ENCODE measurements around the gene SLC15A3.

SLC15A3 gene

GRCh38 chr11:60914633-60915247 lies 37.2 kb downstream of the SLC15A3 start:
- no peak overlapping the region for H3K18ac ChIP-seq (ENCODE audit: low read length)
- no peak overlapping the region for H4K5ac ChIP-seq (ENCODE audit: low read length)
- peaks cover 9% of the 10 kb centered on the region for H3K79me2 ChIP-seq (ENCODE audit: control insufficient read depth, insufficient read depth, low read length)
- no peaks in the 10 kb centered on the region for H3K27me3 ChIP-seq (ENCODE audit: insufficient read depth, low read length, poor library complexity)
- no peak overlapping the region for H2AK5ac ChIP-seq (ENCODE audit: low read length)
- DNase-seq = peak; percentile 35
- WGBS (ENCODE audit: extremely low coverage, insufficient coverage, low lambda C conversion rate) = no CpG with 5 or more reads among the region's 31 CpGs
- peak overlapping the region; percentile 61 for H3K4me3 ChIP-seq (ENCODE audit: low read length)
- no peak overlapping the region for H4K8ac ChIP-seq (ENCODE audit: low read depth, low read length)
- peak overlapping the region; percentile 74 for H3K4me2 ChIP-seq (ENCODE audit: low read length)
- no peak overlapping the region for H3K4ac ChIP-seq (ENCODE audit: low read depth, low read length)
- H2BK120ac ChIP-seq (ENCODE audit: low read depth, low read length) = no peak overlapping the region
- peaks cover 10% of the 10 kb centered on the region for H3K79me1 ChIP-seq (ENCODE audit: low read length)
- H3K27ac ChIP-seq (ENCODE audit: low read depth, low read length) = no peak overlapping the region
- no peak overlapping the region for H3K23ac ChIP-seq (ENCODE audit: low read length)
- no peaks in the 10 kb centered on the region for H3K36me3 ChIP-seq (ENCODE audit: control insufficient read depth, insufficient read depth, low read length)
- H2BK15ac ChIP-seq (replicated peaks; ENCODE audit: low read depth) = no peak overlapping the region
- H3K56ac ChIP-seq (ENCODE audit: low read length) = peak overlapping the region; percentile 94
- no peak overlapping the region for H2BK5ac ChIP-seq (ENCODE audit: low read length)
- H3K4me1 ChIP-seq (ENCODE audit: control insufficient read depth, low read depth, low read length) = peaks cover 15% of the 10 kb centered on the region
- H3K9ac ChIP-seq (ENCODE audit: low read length) = peak overlapping the region; percentile 69

DNA sequence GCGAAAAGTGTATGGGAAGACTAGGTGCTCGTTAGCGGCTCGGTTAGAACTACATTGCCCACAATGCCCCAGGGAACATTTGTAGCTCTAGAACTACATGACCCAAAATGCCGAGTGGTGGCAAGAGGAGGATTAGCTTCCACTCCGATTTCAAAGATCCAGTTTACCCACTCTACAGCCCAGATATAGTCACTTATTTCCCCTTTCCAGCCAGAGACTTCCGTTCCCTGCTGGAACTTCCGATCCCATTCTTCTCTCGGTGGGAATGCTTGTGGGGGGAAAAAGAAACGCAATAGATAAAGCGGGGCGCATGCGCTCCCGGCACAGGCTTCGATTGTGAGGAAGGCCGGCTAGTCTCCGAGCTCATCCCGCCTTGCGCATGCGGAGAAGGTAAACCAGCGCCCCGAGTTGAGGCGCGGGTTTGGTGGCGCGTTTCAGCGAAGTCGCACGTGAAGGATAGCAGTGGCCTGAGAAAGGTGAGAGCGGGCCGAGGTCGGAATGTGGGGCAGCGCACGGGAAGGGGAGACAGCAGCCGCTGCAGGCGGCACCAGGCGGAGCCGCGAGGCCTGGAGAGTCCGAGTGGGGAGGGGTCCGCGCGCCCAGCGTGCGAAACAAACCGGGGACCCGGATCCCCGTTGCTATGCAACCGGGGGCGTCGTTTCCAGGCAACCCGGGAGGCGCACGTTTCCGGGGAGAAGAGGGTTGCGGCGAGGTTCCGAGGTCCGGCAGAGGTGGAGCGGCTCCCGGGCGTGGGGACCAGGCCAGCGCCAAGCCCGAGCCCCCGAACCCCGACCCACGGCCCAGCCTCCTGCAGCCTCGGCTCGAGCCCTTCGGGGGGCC lies 38.0 kb downstream of the SLC15A3 start, which contains the start of gene TMEM109:
TMEM109 (plus strand) TSS at position 366 of the 840 bp plus-strand sequence. CDS start 5,536 bp downstream, outside the sequence.
- Histone ChIP-seq H2BK15ac (replicated peaks; ENCODE audit: low read depth) (no peak within 1 kb of the TSS), H2AK5ac (ENCODE audit: low read length) (no peak within 1 kb of the TSS), H3K79me1 (ENCODE audit: low read length) (peaks cover 6% of the 10 kb centered on the region), H3K4me1 (ENCODE audit: control insufficient read depth, low read depth, low read length) (peaks cover 15% of the 10 kb centered on the region), H2BK5ac (ENCODE audit: low read length) (no peak within 1 kb of the TSS), H3K4me3 (ENCODE audit: low read length) (peak within 1 kb of the TSS; percentile 61), H3K27ac (ENCODE audit: low read depth, low read length) (peak within 1 kb of the TSS; percentile 86), H2BK120ac (ENCODE audit: low read depth, low read length) (no peak within 1 kb of the TSS), H3K9ac (ENCODE audit: low read length) (peak within 1 kb of the TSS; percentile 69), H3K4ac (ENCODE audit: low read depth, low read length) (no peak within 1 kb of the TSS), H4K5ac (ENCODE audit: low read length) (no peak within 1 kb of the TSS), H3K36me3 (ENCODE audit: control insufficient read depth, insufficient read depth, low read length) (no peaks in the 10 kb centered on the region), H3K79me2 (ENCODE audit: control insufficient read depth, insufficient read depth, low read length) (peaks cover 9% of the 10 kb centered on the region), H3K4me2 (ENCODE audit: low read length) (peak within 1 kb of the TSS; percentile 74), H3K56ac (ENCODE audit: low read length) (peak within 1 kb of the TSS; percentile 94), H4K8ac (ENCODE audit: low read depth, low read length) (no peak within 1 kb of the TSS), H3K27me3 (ENCODE audit: insufficient read depth, low read length, poor library complexity) (no peaks in the 10 kb centered on the region), H3K18ac (ENCODE audit: low read length) (peak within 1 kb of the TSS; percentile 44), H3K23ac (ENCODE audit: low read length) (no peak within 1 kb of the TSS)
- WGBS (ENCODE audit: extremely low coverage, insufficient coverage, low lambda C conversion rate) = no CpG with 5 or more reads among the region's 70 CpGs
- peak; percentile 95 for DNase-seq

DNA sequence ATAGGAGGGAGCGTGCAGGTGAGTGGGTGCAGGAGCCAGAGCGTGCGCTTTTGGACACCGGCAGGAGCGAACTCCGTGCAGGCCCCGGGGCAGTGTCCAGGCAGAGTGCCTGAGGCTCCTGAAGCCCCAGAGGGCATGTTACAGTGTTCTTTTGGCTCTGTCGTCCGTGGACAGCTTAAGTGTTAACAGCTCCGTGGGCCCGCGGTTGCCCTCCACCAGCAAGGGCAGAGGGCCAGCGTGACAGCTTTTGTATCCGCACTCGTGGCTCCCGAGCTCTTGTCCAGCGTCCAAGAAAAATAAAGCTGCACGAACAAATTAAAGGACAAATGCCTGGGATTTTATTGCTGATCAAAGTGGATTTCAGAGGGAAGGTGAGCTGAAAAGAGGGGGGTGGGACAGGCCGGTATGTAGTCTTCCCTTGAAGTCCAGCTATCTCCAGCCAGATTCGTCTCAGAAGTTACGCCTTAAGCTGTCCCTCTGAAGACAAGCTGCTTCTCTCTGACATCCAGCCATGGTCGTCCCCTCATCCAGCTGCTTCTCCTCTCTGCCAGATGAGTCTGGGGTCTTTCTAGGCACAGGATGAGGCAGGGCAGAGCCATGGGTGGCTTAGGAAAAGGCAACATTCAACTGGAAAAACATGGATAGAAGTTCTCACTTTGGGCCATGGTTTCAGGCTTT lies 39.0 kb downstream of the SLC15A3 start:
- Histone ChIP-seq H3K27me3 (ENCODE audit: insufficient read depth, low read length, poor library complexity) (no peaks in the 10 kb centered on the region), H3K4ac (ENCODE audit: low read depth, low read length) (no peak overlapping the region), H2AK5ac (ENCODE audit: low read length) (no peak overlapping the region), H3K18ac (ENCODE audit: low read length) (peak overlapping the region; percentile 44), H2BK120ac (ENCODE audit: low read depth, low read length) (no peak overlapping the region), H2BK5ac (ENCODE audit: low read length) (no peak overlapping the region), H4K5ac (ENCODE audit: low read length) (no peak overlapping the region), H3K23ac (ENCODE audit: low read length) (no peak overlapping the region), H3K27ac (ENCODE audit: low read depth, low read length) (peak overlapping the region; percentile 12), H3K36me3 (ENCODE audit: control insufficient read depth, insufficient read depth, low read length) (no peaks in the 10 kb centered on the region), H3K4me1 (ENCODE audit: control insufficient read depth, low read depth, low read length) (peaks cover 9% of the 10 kb centered on the region), H3K9ac (ENCODE audit: low read length) (peak overlapping the region; percentile 69), H3K79me1 (ENCODE audit: low read length) (peaks cover 6% of the 10 kb centered on the region), H3K4me2 (ENCODE audit: low read length) (no peak overlapping the region), H3K56ac (ENCODE audit: low read length) (peak overlapping the region; percentile 94), H3K4me3 (ENCODE audit: low read length) (no peak overlapping the region), H3K79me2 (ENCODE audit: control insufficient read depth, insufficient read depth, low read length) (peaks cover 9% of the 10 kb centered on the region), H2BK15ac (replicated peaks; ENCODE audit: low read depth) (no peak overlapping the region), H4K8ac (ENCODE audit: low read depth, low read length) (no peak overlapping the region)
- DNase-seq = no peak
- WGBS (ENCODE audit: extremely low coverage, insufficient coverage, low lambda C conversion rate) = no CpG with 5 or more reads among the region's 22 CpGs

DNA sequence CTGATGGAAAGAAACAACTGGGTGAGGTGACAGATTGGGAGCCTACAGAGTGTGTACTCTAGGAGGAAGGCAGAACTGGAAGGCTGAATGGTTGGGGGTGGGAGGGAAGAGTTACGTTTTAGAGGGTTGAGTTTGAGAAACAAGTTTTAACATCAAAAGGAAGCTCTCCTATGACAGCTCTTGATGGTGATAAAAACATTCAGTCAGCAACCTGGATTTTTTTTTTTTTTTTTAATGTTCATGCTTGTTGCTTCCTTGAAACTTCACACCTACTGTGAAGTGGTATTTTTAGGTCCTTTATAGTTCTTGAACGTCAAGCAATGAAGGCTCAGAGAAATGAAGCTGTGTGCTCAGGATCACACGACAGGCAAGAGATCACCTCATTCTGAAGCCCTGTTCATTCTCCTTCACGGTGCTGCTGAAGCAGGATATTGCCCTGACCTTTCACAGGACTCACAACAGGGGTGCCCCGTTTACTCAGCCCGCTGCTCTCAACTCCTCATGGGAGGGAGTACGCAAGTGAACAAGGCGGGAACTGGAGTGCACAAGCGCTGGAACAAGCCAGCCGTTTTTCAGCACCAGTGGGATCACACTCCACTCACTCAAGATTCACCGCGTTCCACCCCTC lies 39.6 kb downstream of the SLC15A3 start:
- no peak overlapping the region for H3K27ac ChIP-seq (ENCODE audit: low read depth, low read length)
- H3K36me3 ChIP-seq (ENCODE audit: control insufficient read depth, insufficient read depth, low read length) = no peaks in the 10 kb centered on the region
- H3K23ac ChIP-seq (ENCODE audit: low read length) = no peak overlapping the region
- no peak overlapping the region for H2BK120ac ChIP-seq (ENCODE audit: low read depth, low read length)
- no peak overlapping the region for H2BK15ac ChIP-seq (replicated peaks; ENCODE audit: low read depth)
- H3K56ac ChIP-seq (ENCODE audit: low read length) = peak overlapping the region; percentile 62
- H3K4ac ChIP-seq (ENCODE audit: low read depth, low read length) = no peak overlapping the region
- no peak overlapping the region for H3K9ac ChIP-seq (ENCODE audit: low read length)
- peaks cover 8% of the 10 kb centered on the region for H3K79me2 ChIP-seq (ENCODE audit: control insufficient read depth, insufficient read depth, low read length)
- WGBS (ENCODE audit: extremely low coverage, insufficient coverage, low lambda C conversion rate) = no CpG with 5 or more reads among the region's 12 CpGs
- no peak overlapping the region for H4K5ac ChIP-seq (ENCODE audit: low read length)
- peaks cover 5% of the 10 kb centered on the region for H3K79me1 ChIP-seq (ENCODE audit: low read length)
- H2AK5ac ChIP-seq (ENCODE audit: low read length) = no peak overlapping the region
- H3K4me2 ChIP-seq (ENCODE audit: low read length) = no peak overlapping the region
- H3K4me1 ChIP-seq (ENCODE audit: control insufficient read depth, low read depth, low read length) = peaks cover 7% of the 10 kb centered on the region
- H2BK5ac ChIP-seq (ENCODE audit: low read length) = no peak overlapping the region
- no peak overlapping the region for H4K8ac ChIP-seq (ENCODE audit: low read depth, low read length)
- H3K27me3 ChIP-seq (ENCODE audit: insufficient read depth, low read length, poor library complexity) = no peaks in the 10 kb centered on the region
- no peak overlapping the region for H3K4me3 ChIP-seq (ENCODE audit: low read length)
- DNase-seq = no peak
- H3K18ac ChIP-seq (ENCODE audit: low read length) = no peak overlapping the region

GRCh38 chr11:60910711-60911380 lies 41.1 kb downstream of the SLC15A3 start:
- Histone ChIP-seq H3K23ac (ENCODE audit: low read length) (no peak overlapping the region), H3K36me3 (ENCODE audit: control insufficient read depth, insufficient read depth, low read length) (no peaks in the 10 kb centered on the region), H3K56ac (ENCODE audit: low read length) (no peak overlapping the region), H3K79me1 (ENCODE audit: low read length) (no peaks in the 10 kb centered on the region), H2AK5ac (ENCODE audit: low read length) (no peak overlapping the region), H2BK5ac (ENCODE audit: low read length) (no peak overlapping the region), H4K8ac (ENCODE audit: low read depth, low read length) (no peak overlapping the region), H2BK120ac (ENCODE audit: low read depth, low read length) (no peak overlapping the region), H4K5ac (ENCODE audit: low read length) (no peak overlapping the region), H3K4me3 (ENCODE audit: low read length) (no peak overlapping the region), H3K4me2 (ENCODE audit: low read length) (no peak overlapping the region), H3K79me2 (ENCODE audit: control insufficient read depth, insufficient read depth, low read length) (peaks cover 3% of the 10 kb centered on the region), H2BK15ac (replicated peaks; ENCODE audit: low read depth) (no peak overlapping the region), H3K18ac (ENCODE audit: low read length) (no peak overlapping the region), H3K4ac (ENCODE audit: low read depth, low read length) (no peak overlapping the region), H3K27ac (ENCODE audit: low read depth, low read length) (no peak overlapping the region), H3K27me3 (ENCODE audit: insufficient read depth, low read length, poor library complexity) (no peaks in the 10 kb centered on the region), H3K9ac (ENCODE audit: low read length) (no peak overlapping the region), H3K4me1 (ENCODE audit: control insufficient read depth, low read depth, low read length) (peaks cover 3% of the 10 kb centered on the region)
- WGBS (ENCODE audit: extremely low coverage, insufficient coverage, low lambda C conversion rate) = no CpG with 5 or more reads among the region's 5 CpGs
- DNase-seq = peak; percentile 25

All from mesendoderm (in vitro differentiated cells).